GM21526 (cell line): Measurements from ENCODE around the gene ST6GALNAC3.
"Not testable (repeated sequence)": the region's sequence is repeated elsewhere in the genome, so short reads cannot be mapped to it uniquely, and the experiment has no call there.

Source experiments
- ATAC-seq: cut with Tn5 transposase; IDR thresholded peaks from one replicate; pipeline ENCODE4 v1.9.1; 2021; ENCODE audit warnings: moderate library complexity; ENCODE audit not compliant: unreplicated experiment, low FRiP score

ST6GALNAC3 gene

GRCh38 chr1:76314730-76315129 lies 240.2 kb downstream of the ST6GALNAC3 start:
- no peak for ATAC-seq

GRCh38 chr1:76317299-76317900 lies 242.9 kb downstream of the ST6GALNAC3 start:
- ATAC-seq: no peak

- peak; percentile 93 for ATAC-seq
Observed at GRCh38 chr1:76330991-76331603, 256.6 kb downstream of the ST6GALNAC3 start.

DNA sequence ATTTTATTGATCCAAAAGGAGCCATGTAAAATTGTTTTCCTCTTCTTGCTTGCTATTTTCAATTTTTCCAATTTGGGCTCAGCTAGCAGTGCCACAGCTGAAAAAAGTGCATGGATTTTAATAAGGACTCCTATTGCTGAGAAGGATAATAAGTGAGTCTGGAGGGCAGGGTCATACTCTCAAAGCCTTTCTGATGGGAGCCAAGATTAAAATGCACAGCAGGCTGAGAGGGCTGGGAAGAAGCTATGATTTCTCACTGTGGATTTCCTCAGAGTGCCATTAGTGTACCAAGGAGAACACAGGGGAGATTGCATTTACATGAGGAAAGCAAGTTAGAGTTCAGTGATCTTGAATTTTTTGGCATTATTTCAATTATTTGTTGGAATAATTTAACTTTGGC lies 261.3 kb downstream of the ST6GALNAC3 start:
- no peak for ATAC-seq

DNA sequence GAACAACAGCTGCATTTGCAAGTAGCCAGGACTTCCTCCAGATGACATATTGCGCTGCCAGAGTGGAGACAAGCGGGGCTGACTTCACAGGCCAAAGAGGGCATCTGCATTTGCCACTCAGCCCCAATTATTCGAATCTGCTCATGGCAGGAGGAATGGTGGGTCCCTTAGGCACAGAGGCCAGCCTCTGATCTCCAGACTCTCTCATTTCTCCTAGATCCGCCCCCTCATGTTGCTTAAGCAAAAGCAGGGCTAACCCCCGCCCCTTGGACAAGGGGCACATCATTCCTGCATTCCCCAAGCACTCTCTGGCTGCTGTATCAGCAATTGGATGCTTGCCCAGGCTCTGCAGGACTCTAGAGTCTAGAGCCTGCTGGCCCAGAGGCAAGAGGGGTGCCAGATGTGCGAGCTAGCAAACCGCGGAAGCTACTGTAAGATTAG lies 262.4 kb downstream of the ST6GALNAC3 start:
- ATAC-seq: no peak

DNA sequence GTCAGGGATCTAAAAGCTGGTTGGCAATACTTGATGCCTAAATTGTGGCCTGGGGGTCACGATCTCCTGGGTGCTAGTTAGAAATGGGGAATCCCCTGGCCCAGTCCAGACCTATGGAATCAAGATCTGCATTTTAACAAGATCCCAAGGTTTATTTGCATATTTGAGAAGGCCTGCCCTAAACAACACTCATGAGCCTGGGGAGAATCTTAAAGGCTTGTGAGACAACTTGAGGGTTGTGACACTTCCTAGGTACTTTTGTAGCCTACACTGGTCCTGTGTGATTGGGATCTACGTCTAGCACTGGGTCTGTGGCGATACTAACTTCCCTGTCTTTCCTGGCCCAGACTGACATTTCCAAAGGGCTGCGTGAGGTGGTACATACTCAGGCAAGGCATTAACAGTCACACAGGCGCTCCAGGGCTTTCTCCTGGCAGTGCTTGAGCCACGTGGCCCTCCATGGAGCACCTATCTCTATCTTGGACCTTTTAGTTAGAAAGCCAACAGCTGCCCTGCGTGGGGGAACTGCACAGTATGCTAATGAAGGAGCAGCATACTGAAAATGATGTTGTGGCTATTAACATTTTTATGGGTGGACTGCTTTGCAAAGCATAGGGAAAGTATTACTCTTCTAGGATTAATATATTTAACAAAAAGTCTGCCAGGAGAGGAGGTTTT lies 263.1 kb downstream of the ST6GALNAC3 start:
- no peak for ATAC-seq

GRCh38 chr1:76340056-76340455 lies 265.5 kb downstream of the ST6GALNAC3 start:
- no peak for ATAC-seq

DNA sequence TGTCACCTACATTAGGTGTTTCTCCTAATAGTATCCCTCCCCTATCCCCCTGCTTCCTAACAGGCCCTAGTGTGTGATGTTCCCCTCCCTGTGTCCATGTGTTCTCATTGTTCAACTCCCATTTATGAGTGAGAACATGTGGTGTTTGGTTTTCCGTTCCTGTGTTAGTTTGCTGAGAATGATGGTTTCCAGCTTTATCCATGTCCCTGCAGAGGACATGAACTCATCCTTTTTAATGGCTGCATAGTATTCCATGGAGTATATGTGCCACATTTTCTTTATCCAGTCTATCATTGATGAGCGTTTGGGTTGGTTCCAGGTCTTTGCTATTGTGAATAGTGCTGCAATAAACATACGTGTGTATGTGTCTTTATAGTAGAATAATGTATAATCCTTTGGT lies 267.3 kb downstream of the ST6GALNAC3 start:
- not testable (repeated sequence) for ATAC-seq

GRCh38 chr1:76343356-76343755 lies 268.8 kb downstream of the ST6GALNAC3 start:
- no peak for ATAC-seq

DNA sequence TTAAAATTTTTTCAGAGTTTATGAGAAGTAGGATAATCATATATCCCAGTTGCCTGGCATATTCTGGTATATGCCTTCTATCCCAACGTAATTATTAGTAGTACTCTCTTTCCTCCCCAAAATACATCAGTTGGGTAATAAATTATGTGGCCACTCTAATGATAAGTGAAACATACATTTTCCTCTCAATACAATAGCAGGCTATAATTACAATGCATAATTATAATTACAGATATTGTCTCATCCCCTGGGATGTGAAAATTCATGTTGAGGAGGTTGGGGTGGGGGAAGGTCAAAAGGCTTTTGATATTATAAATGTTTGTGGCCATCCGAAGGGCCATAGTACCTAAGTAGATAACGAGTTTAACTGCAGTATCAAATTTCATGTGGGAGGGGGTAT lies 277.1 kb downstream of the ST6GALNAC3 start:
- ATAC-seq: no peak

DNA sequence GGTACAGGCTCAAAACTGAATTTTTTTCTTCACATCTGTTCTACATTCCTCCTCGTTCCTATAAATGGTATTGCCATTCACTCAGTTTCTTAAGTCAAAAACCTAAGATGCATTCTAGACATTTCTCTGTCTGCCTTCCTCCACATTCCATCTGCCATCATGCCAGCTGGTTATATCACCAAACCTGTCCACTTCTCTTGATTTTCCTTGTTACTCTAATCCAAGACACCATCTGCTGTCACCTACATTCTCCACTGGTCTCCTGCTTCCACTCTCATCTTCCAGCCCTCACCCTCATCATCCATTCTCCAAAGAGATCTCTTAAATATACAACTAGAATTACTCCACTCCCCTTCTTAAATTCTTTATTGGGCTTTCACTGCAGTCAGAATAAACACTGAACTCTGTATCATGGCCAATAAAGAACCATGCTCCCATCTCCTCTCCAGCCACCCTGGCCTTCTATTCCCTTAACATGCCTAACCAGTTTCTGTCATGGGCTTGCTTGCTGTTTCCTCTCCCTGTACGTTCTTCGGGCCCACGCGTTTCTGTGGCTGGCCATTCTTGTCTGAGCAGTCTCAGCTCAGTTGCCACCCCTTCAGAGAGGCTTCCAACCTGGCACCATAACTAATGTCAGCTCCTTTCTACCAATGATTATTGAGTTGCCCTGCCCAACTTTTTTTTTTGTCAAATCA lies 278.3 kb downstream of the ST6GALNAC3 start:
- ATAC-seq: no peak

GRCh38 chr1:76354236-76354635 lies 279.7 kb downstream of the ST6GALNAC3 start:
- ATAC-seq: no peak

- ATAC-seq: no peak
Observed at GRCh38 chr1:76366726-76367125, 292.2 kb downstream of the ST6GALNAC3 start.

DNA sequence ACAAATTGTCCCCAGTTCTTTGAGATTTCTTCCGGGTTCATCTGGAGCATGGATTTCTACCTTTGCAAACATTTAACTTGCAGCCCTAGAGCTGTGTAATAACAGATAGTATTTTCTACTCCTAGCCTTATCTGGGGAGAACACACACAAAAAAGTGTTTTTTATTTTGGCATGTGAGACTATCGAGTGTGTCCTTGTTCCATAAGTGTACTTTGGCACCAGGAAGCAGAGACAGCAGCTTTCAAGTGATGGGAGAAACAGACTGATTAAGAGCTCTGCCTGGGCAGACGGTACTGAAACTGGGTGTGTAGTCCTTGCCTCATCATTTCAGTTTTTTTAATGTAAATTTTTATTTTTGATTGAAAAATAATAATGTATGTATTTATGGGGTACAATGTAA lies 297.4 kb downstream of the ST6GALNAC3 start:
- no peak for ATAC-seq

GRCh38 chr1:76374086-76374485 lies 299.5 kb downstream of the ST6GALNAC3 start:
- ATAC-seq: no peak

DNA sequence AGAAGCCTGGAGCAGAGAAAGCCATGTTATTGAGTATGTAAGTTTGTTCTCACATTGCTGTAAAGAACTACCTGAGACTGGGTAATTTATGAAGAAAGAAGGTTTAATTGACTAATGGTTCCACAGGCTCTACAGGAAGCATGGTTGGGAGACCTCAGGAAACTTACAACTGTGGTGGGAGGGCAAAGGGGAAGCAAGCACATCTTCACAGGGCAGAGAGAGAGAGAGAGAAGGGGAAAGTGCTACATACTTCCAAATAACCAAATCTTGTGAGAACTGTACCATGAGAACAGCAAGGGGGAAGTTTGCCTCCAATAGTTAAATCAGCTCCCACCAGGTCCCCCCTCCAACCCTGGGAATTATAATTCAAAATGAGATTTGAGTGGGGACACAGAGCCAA lies 302.7 kb downstream of the ST6GALNAC3 start:
- no peak for ATAC-seq

DNA sequence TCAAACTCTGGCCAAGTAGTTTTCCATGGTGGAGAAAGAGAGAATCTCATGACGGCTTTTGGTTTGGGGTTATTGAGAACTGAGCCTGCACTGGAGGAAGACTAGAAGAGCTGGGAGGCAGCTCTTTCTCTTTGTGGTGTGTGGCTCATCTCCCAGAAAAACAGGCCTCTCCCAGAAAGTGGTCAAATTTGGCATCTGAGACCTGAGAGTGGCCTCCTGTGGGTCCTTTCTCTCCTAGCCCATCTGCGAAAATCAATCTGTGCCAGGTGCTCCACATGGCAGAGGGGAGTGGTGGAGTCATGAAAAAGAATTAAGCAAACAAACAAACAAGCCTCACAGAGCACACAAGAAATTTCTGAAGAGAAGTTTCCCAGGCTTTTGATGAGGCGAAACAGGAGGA lies 305.0 kb downstream of the ST6GALNAC3 start:
- ATAC-seq: no peak

DNA sequence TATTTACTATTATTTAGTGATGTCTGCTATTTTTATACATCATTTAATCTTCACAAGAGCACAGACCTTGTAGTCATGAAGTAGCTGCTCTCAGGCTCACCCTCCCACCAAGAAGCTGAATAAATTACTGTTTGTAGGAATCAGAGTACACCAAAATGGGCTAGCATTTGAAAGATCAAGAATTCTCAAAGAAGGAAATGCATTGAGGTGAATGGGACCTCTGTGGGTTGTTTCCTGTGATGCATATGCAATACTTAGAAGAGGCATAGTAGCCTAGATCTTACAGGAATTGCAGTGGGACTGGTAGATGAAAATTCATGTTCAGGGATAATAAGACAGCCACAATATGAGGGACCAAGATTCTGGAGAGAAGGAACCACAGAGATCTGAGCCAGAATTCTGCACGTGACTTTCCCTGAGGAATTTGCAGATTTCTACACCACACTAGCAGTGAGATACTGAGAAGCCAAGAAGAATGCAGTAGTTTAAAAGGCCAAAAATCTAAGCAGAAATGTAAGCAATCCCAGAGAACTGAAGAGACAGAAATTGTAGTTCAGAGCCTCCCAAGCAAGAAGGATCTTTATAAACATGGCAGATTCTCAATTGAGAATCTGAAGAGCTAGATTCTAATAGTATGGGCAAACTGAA lies 307.0 kb downstream of the ST6GALNAC3 start:
- ATAC-seq: no peak

DNA sequence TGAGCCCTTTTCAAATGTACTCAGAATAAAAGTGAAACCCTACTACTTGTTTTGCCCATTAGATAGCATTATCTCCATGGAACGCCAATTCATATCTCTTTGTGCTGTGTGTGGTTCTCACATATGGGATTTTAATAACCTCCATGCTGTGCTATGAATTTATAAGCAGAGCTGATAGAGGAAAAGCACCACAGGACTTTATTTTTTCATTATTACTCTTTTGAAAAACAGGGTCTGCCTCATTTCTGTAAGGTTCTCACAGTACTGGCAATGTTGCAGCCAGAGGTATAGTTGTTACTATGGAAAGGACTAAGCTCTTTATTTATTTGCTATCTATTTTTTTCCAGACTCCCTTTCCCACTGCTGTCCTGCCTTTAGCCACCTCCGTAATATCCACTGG lies 313.7 kb downstream of the ST6GALNAC3 start:
- ATAC-seq: no peak

- ATAC-seq: no peak
Observed at GRCh38 chr1:76390456-76390855, 315.9 kb downstream of the ST6GALNAC3 start.

DNA sequence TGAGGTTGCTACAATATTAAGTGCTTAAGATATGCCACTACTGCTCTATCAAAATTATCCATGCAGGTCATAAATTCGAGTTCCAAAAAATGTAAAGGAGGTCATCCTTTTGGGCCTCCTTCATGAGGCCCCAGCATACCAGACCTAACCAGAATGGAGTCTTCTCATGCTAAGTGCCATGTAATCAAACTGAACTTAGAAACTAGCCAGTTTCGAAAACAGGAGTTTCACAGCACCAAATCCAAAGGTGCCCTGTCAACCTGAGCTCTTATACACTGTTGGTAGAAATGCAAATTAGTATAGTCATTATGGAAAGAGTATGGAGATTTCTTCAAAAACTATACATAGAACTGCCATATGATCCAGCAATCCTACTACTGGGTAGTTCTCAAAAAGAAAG lies 320.5 kb downstream of the ST6GALNAC3 start:
- no peak for ATAC-seq
